ENCODE measurements around the gene TYK2. TPM values are rescaled to one million over a fixed set of nuclear protein-coding genes. Genes with fewer than 3 reads are reported as not detected.
"Not testable (repeated sequence)": the region's sequence is repeated elsewhere in the genome, so short reads cannot be mapped to it uniquely, and the experiment has no call there.

TYK2 gene
- total RNA-seq, 1 donor from 2014 or later = 147 TPM

- H3K4me1 Mint-ChIP-seq (ENCODE audit: low read depth) = peaks cover 12% of the 10 kb centered on the region
- DNase-seq (ENCODE audit: low spot score, unreplicated experiment) = no peak
- no peak for TF ChIP-seq CTCF (IDR thresholded peaks at IDR 0.05; ENCODE audit: unreplicated experiment)
- H3K27me3 Mint-ChIP-seq = peaks cover 47% of the 10 kb centered on the region
- H3K9me3 Mint-ChIP-seq (ENCODE audit: low read depth) = no peaks in the 10 kb centered on the region
- H3K4me3 Mint-ChIP-seq (ENCODE audit: low read depth) = peak overlapping the region; percentile 95
- no peaks in the 10 kb centered on the region for H3K36me3 Mint-ChIP-seq (ENCODE audit: insufficient read depth)
- H3K27ac Mint-ChIP-seq = no peak overlapping the region
Measured at GRCh38 chr19:10404888-10405820, 24.8 kb upstream of the TYK2 start.

- Mint-ChIP-seq H3K4me1 (ENCODE audit: low read depth) (peaks cover 12% of the 10 kb centered on the region), H3K9me3 (ENCODE audit: low read depth) (no peaks in the 10 kb centered on the region), H3K27ac (peak within 1 kb of the TSS; percentile 98), H3K27me3 (peaks cover 30% of the 10 kb centered on the region), H3K36me3 (ENCODE audit: insufficient read depth) (no peaks in the 10 kb centered on the region), H3K4me3 (ENCODE audit: low read depth) (peak within 1 kb of the TSS; percentile 95)
- DNase-seq (ENCODE audit: low spot score, unreplicated experiment) = peak; percentile 96
- TF ChIP-seq CTCF (IDR thresholded peaks at IDR 0.05; ENCODE audit: unreplicated experiment) = no peak
Measured at GRCh38 chr19:10403137-10404021, 23.0 kb upstream of the TYK2 start, which contains the start of gene CDC37. Gene CDC37 (minus strand): TSS chr19:10403542. CDS start chr19:10403479, 63 bp downstream.

GRCh38 chr19:10402441-10403038 lies 22.2 kb upstream of the TYK2 start:
- no peaks in the 10 kb centered on the region for H3K9me3 Mint-ChIP-seq (ENCODE audit: low read depth)
- no peaks in the 10 kb centered on the region for H3K36me3 Mint-ChIP-seq (ENCODE audit: insufficient read depth)
- H3K4me3 Mint-ChIP-seq (ENCODE audit: low read depth) = peak overlapping the region; percentile 95
- peaks cover 12% of the 10 kb centered on the region for H3K4me1 Mint-ChIP-seq (ENCODE audit: low read depth)
- DNase-seq (ENCODE audit: low spot score, unreplicated experiment) = no peak
- no peak for TF ChIP-seq CTCF (IDR thresholded peaks at IDR 0.05; ENCODE audit: unreplicated experiment)
- H3K27ac Mint-ChIP-seq = peak overlapping the region; percentile 98
- peaks cover 22% of the 10 kb centered on the region for H3K27me3 Mint-ChIP-seq

GRCh38 chr19:10399878-10400277 lies 19.5 kb upstream of the TYK2 start:
- H3K4me1 Mint-ChIP-seq (ENCODE audit: low read depth) = peaks cover 10% of the 10 kb centered on the region
- peaks cover 7% of the 10 kb centered on the region for H3K36me3 Mint-ChIP-seq (ENCODE audit: insufficient read depth)
- no peaks in the 10 kb centered on the region for H3K9me3 Mint-ChIP-seq (ENCODE audit: low read depth)
- no peak overlapping the region for H3K4me3 Mint-ChIP-seq (ENCODE audit: low read depth)
- DNase-seq (ENCODE audit: low spot score, unreplicated experiment) = no peak
- TF ChIP-seq CTCF (IDR thresholded peaks at IDR 0.05; ENCODE audit: unreplicated experiment) = no peak
- H3K27me3 Mint-ChIP-seq = no peaks in the 10 kb centered on the region
- no peak overlapping the region for H3K27ac Mint-ChIP-seq

- DNase-seq (ENCODE audit: low spot score, unreplicated experiment); H3K27me3 Mint-ChIP-seq; H3K36me3 Mint-ChIP-seq (ENCODE audit: insufficient read depth); H3K27ac Mint-ChIP-seq; H3K4me3 Mint-ChIP-seq (ENCODE audit: low read depth); H3K9me3 Mint-ChIP-seq (ENCODE audit: low read depth): not testable (repeated sequence)
- H3K4me1 Mint-ChIP-seq (ENCODE audit: low read depth) = peaks cover 10% of the 10 kb centered on the region
Measured at GRCh38 chr19:10399340-10399739, 19.0 kb upstream of the TYK2 start.
